Measurements from ENCODE around the gene IFRD2.

IFRD2 gene

DNA sequence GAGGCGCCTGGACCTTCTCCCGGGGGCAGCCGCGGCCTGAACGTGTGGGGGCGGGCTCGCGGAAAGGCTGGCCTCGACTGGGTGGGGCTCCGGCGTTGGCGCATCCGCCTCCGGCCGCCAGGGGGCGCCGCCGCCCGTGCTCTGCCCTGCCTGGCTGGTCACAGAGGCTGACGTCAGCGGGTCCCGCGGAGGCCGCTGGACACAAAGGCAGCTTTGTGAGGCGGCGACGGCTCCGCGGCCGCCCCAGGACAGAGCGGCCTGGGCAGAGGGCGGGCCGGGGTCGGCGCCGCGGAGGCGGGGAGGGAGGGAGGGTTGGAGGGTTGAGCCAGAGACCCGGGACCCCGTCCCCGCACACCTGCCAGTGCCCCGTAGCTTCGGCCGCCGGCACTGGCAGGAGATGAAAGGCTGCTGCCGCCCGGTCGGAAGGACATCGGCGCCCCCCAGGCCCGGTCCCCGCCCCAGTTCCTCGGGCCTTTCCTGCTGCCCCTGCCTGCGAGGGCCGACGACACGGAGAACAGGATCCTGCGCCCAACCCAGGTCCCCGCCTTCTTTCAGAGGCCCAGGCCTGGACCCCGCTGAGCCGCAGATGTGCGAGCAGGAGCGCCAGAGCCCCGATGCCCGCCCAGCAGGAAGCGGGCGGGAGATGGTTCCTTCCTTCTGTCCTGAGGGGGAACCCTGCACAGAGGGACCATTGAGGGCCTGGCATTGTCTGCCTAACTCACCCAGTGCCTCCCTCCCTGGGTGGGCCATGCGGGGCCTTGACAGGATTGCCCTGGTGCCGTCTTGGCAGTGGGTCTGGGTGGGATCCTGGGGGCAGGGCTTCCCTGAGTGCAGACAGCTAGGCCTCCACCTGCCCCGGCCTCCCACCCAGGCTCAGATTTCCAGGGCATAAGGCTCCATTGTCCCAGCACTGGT, 31.9 kb downstream of the IFRD2 start:
- DNase-seq (ENCODE audit: low read depth): peak; percentile 86
- TF ChIP-seq, protein P1, sequence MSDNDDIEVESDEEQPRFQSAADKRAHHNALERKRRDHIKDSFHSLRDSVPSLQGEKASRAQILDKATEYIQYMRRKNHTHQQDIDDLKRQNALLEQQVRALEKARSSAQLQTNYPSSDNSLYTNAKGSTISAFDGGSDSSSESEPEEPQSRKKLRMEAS (IDR thresholded peaks at IDR 0.05; ENCODE audit: low read depth, low read length): peak; percentile 32
- TF ChIP-seq, protein P2, sequence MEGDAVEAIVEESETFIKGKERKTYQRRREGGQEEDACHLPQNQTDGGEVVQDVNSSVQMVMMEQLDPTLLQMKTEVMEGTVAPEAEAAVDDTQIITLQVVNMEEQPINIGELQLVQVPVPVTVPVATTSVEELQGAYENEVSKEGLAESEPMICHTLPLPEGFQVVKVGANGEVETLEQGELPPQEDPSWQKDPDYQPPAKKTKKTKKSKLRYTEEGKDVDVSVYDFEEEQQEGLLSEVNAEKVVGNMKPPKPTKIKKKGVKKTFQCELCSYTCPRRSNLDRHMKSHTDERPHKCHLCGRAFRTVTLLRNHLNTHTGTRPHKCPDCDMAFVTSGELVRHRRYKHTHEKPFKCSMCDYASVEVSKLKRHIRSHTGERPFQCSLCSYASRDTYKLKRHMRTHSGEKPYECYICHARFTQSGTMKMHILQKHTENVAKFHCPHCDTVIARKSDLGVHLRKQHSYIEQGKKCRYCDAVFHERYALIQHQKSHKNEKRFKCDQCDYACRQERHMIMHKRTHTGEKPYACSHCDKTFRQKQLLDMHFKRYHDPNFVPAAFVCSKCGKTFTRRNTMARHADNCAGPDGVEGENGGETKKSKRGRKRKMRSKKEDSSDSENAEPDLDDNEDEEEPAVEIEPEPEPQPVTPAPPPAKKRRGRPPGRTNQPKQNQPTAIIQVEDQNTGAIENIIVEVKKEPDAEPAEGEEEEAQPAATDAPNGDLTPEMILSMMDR (IDR thresholded peaks at IDR 0.05; ENCODE audit: low read depth, low read length): peak; percentile 88
- TF ChIP-seq POLR2A (IDR thresholded peaks at IDR 0.05; ENCODE audit: extremely low read depth, insufficient read length) (peak; percentile 36), MYC (IDR thresholded peaks at IDR 0.05; ENCODE audit: low read depth, low read length) (no peak)
- H3K4me3 ChIP-seq (ENCODE audit: low read depth, low read length): no peak overlapping the region

- H3K4me3 ChIP-seq (ENCODE audit: low read depth, low read length): no peak overlapping the region
- no peak for DNase-seq (ENCODE audit: low read depth)
- TF ChIP-seq MYC (IDR thresholded peaks at IDR 0.05; ENCODE audit: low read depth, low read length): no peak
- TF ChIP-seq, protein P1 (IDR thresholded peaks at IDR 0.05; ENCODE audit: low read depth, low read length): no peak
- TF ChIP-seq, protein P2 (IDR thresholded peaks at IDR 0.05; ENCODE audit: low read depth, low read length): no peak
- TF ChIP-seq POLR2A (IDR thresholded peaks at IDR 0.05; ENCODE audit: extremely low read depth, insufficient read length): no peak
These were observed 32.7 kb downstream of the IFRD2 start for GRCh38 chr3:50259432-50260026.

DNA sequence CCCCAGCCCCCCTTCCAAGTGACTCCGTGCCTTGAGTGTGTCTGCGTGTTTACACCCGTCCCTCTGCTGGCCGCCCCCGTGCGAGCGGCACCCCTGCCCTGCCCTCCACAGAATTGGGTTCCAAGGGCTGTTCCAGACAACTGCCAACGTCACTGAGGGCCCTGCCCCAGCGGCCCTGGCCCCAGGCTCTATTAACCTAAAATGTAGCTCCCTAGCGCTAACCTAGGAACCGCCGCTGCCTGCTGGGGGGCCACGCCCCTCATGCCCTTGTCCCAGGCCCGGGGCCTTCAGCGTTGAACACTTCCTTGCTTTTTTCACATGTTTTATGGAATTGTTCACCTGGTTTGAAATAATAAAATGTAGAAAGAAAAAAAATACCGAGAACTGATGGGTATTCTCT, 33.2 kb downstream of the IFRD2 start:
- H3K4me3 ChIP-seq (ENCODE audit: low read depth, low read length): no peak overlapping the region
- DNase-seq (ENCODE audit: low read depth): no peak
- TF ChIP-seq, protein P1 (IDR thresholded peaks at IDR 0.05; ENCODE audit: low read depth, low read length): no peak
- TF ChIP-seq, protein P2 (IDR thresholded peaks at IDR 0.05; ENCODE audit: low read depth, low read length): no peak
- TF ChIP-seq POLR2A (IDR thresholded peaks at IDR 0.05; ENCODE audit: extremely low read depth, insufficient read length) (no peak), MYC (IDR thresholded peaks at IDR 0.05; ENCODE audit: low read depth, low read length) (no peak)

DNA sequence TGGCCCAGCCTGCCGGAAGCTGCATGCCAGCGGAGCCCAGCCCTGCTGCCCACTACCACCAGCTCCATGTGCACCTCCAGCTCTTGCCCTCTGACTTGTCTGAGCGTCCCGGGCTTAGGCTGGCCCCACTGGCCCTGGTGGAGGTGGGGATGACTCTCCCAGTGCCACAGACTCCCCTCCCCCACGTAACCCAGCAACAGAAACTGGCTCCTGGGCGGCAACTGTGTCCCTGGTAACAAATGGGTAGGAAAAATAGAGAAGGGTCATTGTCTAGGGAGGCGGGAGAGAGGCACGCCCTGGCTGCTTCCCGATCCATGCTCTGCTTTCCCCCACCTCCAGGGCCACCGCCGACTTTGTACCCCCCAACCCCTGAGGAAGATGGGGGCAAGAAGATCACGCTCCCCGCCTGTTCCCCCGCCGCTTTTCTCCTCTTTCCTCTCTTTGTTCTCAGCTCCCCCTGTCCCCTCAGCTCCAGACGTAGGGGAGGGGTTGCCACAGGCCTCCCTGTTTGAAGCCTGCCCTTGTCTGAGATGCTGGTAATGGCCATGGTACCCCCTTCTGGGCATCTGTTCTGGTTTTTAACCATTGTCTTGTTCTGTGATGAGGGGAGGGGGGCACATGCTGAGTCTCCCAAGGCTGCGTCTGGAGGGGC, 34.1 kb downstream of the IFRD2 start:
- TF ChIP-seq MYC (IDR thresholded peaks at IDR 0.05; ENCODE audit: low read depth, low read length): no peak
- TF ChIP-seq, protein P1 (IDR thresholded peaks at IDR 0.05; ENCODE audit: low read depth, low read length): no peak
- TF ChIP-seq, protein P2 (IDR thresholded peaks at IDR 0.05; ENCODE audit: low read depth, low read length): no peak
- no peak for TF ChIP-seq POLR2A (IDR thresholded peaks at IDR 0.05; ENCODE audit: extremely low read depth, insufficient read length)
- no peak overlapping the region for H3K4me3 ChIP-seq (ENCODE audit: low read depth, low read length)
- DNase-seq (ENCODE audit: low read depth): no peak

- no peak overlapping the region for H3K4me3 ChIP-seq (ENCODE audit: low read depth, low read length)
- no peak for TF ChIP-seq POLR2A (IDR thresholded peaks at IDR 0.05; ENCODE audit: extremely low read depth, insufficient read length)
- TF ChIP-seq, protein P1 (IDR thresholded peaks at IDR 0.05; ENCODE audit: low read depth, low read length): peak; percentile 20; the same call in 1 of the 2 replicates
- TF ChIP-seq MYC (IDR thresholded peaks at IDR 0.05; ENCODE audit: low read depth, low read length): 0 out of 2 replicates have a peak, but pooled peaks have one; percentile 19
- TF ChIP-seq, protein P2 (IDR thresholded peaks at IDR 0.05; ENCODE audit: low read depth, low read length): peak; percentile 71
- peak; percentile 62 for DNase-seq (ENCODE audit: low read depth)
These were observed 35.0 kb downstream of the IFRD2 start for GRCh38 chr3:50256978-50257890.
